ENCODE data around the gene CLSTN1.
"Not testable (repeated sequence)": the region's sequence is repeated elsewhere in the genome, so short reads cannot be mapped to it uniquely, and the experiment has no call there.

The CLSTN1 gene

DNA sequence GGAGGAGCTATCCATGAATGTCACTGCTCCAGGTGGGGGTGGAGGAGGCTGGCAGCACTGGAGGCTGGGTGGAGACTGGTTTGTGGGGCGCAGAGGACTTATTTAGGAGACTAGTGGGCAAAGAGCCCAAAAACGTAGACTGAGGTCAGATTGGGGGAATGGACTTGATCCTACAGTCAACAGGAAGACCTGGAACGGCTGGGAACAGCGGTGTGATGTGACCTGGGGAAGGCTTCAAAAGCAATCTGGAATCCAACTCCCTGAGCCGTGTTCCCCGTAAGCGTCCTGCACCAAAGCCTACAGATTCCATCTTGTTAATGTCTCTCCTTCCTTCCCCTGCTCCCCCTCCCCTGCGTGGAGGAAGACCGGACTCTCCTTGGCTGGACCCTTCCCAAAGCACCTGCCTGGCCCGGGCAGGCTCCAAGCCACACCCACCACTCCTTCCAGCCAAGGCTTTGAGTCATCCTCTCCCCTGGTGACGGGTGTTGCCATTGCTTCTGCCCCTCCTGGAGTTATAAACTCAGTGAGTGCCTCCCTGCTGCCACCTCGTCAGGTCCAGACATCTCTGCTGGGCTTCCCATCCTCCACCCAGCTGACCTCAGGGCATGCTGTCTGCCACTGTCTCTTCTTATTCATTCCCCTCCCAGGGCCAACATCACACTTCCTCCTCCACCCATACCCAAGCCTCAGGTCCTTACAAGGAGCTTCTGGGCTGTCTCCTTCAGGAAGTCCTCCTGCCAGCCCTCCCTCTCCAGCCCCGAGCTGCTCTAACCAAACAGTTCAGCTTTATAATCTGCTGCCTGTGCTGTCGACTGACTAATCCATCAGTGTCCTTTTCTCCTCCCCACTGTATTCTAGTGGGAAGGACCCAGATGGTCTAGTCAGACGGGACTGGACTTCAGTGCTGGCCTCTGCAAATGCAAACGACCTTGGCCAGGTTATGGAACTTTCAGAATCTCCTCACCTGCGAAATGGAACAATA, 1.6 kb upstream of the CLSTN1 start:
- DNase-seq = peak; percentile 35 to 53

DNA sequence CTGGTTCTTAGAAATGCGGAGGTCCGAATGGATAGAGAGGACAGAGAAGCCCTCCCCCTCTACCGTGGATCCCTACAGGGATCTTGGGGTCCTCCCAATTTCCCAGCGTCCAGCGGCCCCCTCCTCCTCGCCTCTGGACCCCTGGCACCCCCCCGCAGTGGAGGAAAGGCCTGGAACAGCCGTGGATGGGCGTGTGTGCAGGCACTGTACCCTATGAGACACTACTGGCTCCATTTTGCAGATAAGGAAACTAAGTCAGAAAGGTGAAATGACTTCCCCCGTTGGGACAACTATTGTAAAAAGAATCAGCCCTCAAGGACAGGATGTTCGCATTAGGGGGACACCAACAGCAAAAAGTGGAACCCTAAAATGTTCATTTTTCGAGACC, 931 bp upstream of the CLSTN1 start:
- DNase-seq = no peak

DNA sequence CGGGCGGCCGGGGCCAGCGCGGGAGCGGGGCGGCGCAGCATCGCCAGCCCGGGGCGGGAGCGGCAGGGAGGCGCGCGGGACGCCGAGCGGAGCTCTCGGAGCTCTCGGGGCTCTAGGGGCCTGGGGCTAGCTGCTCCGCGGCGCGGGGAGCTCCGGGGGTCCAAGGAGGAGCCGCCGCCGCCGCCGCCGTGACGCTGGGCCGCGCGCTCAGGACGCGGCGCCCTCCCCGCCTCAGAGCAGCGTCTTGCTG, 147 bp downstream of the CLSTN1 start:
- DNase-seq = no peak

DNA sequence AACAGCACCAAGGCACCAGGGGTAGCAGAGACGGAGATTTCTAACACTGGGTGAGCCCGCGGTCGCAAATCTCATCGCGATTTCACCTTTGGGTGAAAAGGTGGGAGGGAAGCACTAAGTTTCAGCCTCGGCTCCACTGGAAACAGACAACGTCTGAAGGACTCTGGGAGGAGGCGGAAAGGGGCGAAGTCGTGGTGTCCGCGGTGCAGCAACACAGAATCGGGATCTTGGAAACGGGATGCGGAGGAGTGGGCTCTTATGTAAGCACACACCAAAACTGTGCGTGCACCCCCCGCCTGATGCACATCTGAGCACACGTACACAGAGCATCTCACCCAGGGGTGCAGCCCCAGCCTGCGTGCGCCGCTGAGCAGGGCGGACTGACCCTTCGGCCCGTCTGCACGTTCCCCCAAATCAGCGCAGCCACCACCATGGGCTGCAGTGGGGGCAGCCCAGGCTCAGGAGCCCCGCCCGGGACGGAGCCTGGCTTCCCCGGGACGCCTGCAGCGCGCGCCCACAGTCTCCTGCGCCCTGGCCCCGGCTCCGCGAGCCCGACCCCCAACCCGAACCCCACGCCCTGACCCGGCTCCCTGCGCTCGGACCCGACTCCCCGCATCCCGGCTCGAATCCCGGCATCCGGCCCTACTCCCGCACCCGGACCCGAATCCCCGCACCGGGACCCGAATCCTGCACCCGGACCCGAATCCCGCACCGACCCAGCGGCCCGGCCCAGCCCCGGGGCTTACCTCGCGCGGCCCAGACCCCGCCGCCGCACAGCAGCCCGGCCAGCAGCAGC, 670 bp downstream of the CLSTN1 start:
- peak; percentile 40 to 50 for DNase-seq

DNA sequence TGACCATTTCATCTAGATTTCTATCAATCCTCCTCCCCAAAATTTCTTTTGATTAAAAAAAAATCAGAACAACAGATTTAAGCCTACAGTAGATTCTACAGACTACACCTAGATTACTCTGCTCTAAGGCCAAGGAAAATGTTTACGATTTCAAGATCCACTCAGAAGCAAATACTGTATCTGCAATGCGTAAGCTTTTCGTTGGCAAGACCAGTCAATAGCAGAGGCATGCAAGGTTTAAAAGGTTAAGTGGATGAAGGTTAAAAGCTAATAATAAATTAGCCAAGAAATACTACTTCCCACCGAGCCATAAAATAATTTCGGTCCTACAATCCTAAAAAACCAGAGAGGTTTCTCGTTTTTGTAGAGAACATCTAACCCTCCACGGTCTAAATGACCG, 1.3 kb downstream of the CLSTN1 start:
- no peak for DNase-seq

DNA sequence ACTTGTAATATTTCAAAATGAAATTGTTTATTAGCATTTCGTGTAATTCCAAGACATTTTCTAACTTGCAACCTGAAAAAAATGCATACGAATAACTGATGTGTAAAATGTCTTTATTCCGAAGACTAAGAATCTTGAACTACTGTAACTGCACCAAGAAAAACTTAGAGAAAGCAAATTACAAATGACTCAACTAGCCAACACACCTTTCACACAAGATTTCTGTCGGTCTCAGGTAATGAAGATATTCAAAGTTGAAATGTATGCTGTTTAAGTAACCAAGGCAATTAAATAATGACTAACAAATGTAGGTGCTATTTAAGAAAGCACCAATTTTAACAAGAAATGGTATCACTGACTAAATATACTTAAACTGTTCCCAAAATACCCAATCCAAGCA, 2.1 kb downstream of the CLSTN1 start:
- DNase-seq = no peak

DNA sequence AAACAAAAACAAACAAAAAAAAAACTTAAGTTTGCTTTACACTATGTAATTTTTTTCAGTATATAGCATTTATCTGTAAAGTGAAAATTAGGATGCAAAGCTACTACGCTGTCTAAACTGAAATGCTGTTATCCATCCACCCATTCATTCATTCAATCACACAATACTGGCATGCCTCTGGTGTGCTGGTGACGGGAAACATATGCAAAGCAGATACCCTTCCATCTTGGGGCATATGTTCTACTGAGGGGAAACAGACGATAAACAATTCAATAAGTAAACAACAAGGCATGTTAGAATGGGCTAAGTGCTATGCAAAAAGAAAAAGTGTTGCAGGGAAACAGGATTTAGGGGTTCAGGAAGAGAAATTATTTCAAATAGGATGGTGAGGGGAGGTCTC, 3.2 kb downstream of the CLSTN1 start:
- DNase-seq = no peak

DNA sequence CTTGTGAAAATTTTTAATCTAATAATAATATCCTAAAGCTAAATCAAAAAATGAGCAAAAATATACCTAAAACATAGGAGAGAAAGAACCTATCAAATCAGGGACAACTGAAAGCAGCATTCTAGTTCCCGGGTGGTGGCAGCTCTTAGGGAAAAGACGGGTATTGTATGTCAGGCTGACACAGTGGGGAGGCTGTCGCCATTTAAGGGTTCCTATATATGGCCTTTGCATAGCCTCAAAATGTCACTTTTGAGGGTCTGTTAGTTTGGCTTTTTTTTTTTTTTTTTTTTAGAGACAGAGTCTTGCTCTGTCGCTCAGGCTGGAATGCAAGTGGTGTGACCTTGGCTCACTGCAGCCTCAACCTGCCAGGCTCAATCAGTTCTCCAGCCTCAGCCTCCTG, 6.0 kb downstream of the CLSTN1 start:
- no peak for DNase-seq

DNA sequence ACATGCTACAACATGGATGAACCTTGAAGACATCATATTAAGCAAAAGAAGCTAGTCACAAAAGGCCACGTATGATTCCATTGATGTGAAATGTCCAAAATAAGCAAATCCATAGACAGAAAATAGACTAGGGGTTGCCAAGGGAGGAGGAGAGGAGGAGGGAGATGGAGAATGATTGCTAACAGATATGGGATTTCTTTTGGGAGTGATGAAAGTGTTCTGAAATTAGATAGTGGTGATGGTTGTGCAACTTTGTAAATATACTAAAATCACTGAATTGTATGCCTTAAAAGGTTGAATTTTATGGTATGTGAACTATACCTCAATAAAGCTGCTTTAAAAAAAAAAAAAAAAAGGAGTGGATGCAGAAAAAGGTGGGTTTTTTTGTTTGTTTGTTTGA, 7.6 kb downstream of the CLSTN1 start:
- DNase-seq = no peak

DNA sequence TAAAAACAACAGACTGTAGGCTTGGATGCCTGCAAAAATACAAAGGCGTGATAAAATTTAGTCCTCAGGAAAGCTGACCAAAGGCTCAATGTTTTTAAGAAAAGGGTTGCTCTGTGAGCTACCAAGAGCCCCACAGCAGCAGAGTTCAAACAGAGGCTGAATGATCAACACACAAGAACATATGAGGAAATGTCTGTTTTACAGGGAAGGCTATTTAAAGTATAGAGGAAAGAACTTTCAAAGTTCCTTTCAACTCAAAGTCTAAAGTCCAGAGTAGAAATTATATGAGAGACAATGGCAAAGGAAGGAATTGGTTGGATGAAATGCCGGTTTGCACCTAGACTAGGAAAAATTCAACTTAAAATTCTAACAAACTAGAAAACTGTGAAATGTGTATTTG, 8.6 kb downstream of the CLSTN1 start:
- DNase-seq = no peak

DNA sequence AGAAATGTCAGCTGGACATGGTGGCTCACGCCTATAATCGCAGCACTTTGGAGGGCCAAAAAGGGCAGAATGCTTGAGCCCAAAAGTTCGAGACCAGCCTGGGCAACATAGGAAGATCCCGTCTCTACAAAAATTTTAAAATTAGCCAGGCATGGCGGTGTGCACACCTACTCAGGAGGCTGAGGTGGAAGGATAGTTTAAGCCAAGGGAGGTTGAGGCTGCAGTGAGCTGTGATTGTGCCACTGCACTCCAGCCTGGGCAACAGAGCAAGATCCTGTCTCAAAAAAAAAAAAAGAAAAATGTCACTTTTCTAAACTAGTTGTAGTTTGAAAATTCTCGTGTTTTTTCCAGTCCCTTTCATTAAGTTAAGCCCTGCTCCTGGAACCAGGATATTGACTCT, 9.1 kb downstream of the CLSTN1 start:
- no peak for DNase-seq

DNA sequence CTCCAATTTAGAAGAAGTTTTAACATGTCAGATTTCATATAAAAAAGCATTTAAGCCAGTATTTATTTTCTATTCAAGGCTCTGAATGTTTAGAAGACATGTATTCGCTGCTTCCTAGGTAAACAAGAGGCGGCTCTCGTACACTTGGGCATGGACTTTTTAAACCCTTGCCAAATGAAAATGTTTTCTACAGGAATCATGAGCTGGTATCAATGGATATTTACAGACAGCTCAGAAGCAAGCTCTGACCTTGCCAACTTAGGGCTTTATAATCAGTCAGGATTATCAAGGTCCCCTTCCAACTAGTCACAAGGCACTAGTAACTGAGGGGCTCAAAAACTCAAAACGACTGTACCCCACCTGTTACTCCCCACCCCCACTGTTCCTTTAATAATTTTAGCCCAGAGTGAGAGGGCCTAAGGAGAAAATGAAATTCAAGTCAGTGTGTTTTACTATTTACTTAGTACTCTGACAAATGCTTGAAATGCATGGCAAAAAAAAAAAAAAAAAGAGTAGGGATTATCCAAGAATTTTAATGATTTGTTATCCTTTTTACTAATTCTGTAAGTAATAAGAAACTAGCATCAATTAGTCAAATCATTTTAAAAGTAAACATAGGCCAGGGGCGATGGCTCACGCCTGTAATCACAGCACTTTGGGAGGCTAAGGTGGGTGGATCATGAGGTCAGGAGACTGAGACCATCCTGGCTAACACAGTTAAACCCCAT, 12.4 kb downstream of the CLSTN1 start:
- DNase-seq = no peak

DNA sequence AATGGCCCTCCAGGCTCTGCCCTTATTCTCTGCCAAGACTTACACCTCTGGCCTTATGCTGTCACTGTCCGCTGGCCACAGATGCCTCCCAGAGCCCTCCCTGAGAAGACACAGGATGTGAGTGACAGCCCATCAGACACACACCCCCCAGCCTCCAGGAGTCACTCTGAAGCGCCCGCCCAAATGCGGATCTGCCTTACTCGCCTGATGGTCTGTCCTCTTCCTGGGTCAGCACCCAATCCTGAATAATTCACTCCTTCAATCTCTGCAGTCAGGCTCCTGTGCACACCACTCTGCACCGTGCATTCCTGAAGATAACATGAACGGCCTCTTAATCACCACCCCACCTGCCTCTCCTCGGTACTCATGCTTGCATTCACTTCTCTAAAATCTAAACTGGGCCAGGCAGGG, 14.7 kb downstream of the CLSTN1 start:
- DNase-seq = no peak

DNA sequence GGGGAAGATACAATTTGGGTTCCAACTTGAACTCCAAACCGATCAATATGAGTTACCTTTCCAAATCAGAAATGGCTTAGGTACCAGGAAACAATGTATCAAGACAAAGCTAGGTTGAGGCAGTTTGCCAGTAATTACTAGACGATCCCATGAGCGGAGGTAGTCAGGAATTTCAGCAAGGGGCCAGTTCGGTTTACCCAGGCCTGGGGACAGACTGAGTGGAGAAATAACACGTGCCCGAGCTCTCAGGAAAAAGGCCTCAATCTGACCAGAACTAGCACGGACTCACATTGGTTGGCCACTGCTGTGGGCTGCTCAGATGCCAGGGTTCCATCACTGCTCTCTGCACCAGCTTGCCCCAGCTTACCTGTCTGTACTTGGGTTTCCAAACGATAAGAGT, 15.3 kb downstream of the CLSTN1 start:
- no peak for DNase-seq

DNA sequence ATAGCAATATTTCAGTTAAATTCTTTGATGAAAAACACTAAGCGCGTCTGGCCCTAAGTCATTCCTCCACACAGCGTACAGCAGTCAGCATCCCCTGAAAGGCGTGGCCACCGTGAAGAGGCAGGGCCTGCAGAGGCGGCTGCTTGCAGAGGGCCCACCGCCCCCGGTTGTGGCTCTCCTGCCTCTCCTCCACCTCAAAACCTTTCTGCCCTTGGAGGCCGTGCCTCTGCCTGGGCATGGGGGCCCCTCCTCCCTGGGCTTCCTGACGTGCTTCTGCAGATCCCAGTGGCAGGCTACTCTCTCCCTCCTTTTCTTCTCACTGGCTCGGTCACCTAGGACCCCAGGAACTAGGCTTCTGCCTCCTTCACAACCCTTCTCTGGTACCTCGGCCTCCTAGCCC, 16.2 kb downstream of the CLSTN1 start:
- no peak for DNase-seq

DNA sequence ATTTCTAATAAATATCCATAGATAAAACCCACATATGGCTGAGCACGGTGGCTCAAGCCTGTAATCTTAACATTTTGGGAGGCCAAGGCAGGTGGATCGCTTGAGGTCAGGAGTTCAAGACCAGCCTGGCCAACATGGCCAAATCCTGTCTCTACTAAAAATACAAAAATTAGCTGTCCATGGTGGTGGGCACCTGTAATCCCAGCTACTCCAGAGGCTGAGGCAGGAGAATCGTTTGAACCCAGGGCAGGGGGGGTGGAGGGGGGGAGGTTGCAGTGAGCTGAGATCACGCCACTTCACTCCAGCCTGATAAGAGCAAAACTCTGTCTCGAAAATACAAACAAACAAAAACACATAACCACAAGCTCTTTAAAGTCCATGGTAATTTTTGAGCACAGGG, 17.8 kb downstream of the CLSTN1 start:
- not testable (repeated sequence) for DNase-seq

DNA sequence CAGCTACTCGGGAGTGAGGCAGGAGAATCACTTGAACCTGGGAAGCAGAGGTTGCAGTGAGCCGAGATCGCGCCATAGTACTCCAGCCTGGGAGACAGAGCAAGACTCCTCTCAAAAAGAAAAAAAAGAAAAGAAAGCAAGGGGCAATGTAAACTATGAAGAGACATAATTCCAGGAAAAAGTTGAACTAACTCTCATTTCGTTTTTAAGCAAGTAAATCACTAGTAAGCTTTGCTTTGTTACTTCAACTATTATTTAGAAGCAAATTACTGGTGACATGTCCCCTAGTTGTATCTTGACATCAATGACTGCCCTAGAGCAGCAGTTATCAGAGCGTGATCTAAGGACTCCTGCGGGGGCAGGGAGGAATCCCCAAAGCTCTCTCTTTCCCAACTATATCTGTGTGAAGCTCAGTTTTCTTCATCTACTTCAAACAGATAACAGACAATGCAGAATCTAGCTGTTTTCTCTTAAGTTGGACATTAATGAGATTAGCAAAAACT, 18.7 kb downstream of the CLSTN1 start:
- no peak for DNase-seq

DNA sequence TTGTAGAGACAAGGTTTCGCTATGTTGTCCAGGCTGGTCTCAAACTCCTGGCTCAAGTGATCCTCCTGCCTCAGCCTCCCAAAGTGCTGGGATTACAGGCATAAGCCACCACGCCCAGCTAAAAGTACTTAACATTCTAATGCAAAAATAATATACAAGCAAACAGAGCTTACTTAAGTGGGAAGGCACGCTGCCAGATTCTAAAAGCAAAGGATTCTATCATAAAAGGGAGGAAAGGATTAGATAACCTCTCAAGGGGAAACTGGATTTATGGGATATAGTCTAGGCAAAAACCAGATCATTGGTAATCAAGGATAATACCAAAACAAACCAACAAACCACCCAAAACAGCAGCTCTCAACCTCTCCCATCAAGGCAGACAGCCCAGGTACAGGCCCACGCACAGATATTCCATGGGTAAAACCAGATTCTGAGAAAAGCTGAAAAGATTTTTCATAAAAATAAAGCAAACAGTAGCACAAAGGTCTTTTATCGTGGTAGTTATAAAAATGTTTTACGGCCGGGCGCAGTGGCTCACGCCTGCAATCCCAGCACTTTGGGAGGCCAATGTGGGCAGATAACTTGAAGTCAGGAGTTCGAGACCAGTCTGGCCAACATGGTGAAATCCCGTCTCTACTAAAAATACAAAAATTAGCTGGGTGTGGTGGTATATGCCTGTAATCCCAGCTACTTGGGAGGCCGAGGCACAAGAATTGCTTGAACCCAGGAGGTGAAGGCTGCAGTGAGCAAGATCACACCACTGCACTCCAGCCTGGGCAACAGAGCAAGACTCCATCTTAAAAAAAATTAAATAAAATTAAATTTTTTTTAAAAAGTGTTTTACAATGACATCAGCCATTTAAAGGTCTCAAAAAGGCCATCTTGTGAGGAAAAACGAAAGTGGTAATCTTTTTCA, 20.5 kb downstream of the CLSTN1 start:
- not testable (repeated sequence) for DNase-seq

DNA sequence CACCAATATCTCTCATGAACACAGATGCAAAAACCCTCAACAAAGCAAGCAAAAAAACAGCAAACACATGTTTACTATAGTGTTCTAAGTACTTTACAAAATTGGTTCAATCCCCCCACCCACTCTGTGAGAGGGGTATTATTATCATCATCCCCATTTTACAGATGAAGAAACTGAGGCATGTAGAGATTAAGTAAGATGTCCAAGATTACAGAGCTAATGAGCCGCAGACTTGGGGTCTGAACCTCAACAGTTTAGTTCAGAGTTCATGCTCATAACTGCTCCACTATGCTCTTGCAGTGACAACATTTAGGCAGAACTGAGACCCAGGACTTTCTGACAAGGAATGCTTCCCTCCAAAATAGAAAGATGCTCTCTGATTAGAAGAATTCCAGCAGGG, 21.9 kb downstream of the CLSTN1 start:
- DNase-seq = no peak

DNA sequence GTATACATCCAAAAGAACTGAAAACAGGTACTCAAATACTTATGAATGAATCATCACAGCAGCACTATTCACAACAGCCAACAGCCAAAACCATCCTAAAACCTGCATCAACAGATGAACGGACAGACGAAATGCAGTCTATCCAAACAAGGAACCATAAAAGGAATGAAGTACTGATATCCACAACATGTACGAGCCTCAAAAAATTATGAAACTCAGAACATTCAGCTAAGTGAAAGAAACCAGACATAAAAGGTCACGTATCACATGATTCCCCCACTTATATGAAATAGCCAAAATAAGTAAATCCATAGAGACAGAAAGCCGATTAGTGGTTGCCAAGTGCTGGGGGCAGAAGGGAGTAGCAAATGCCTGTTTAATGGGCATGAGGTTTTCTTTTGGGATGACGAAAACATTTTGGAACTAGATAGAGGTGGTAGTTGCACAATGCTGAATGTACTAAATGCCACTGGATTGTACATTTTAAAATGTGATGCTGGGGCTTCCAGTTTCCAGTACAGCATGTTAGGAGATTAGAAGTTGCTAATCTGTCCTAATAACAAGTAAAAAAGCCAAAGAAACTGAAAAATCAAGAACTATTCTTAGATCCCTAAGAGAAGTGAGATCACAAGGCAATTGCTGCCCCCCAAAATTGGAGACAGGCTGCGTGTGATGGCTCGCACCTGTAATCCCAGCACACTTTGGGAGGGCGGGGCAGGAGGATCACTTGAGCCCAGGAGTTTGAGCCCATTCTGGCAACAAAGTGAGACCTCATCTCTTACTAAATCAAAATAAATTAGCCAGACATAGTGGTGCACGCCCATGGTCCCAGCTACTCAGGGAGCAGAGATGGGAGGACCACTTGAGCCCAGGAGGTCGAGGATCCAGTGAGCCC, 25.3 kb downstream of the CLSTN1 start:
- DNase-seq = peak in 1 of 2 donors; percentile 22

DNA sequence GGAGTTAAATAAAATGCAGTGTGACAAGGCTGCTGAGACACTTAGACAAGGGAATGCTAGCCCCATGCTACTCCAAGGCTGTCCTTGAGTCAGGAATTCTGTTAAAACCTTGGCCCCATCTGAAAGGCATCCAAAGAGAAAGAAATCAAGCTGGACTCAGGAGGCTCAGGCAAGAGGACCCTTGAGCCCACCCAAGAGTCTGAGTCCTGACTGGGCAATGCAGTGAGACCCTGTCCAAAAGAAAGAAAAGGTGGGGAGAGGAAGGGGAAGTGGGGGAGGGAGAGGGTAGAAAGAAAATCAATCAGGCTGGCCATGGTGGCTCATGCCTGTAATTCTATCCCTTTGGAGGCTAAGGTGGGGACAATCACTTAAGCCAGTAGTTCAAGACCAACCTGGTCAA, 26.7 kb downstream of the CLSTN1 start:
- no peak for DNase-seq
